GM06990 (cell line): ENCODE data around the gene PRKCA.
"Not testable (repeated sequence)": the region's sequence is repeated elsewhere in the genome, so short reads cannot be mapped to it uniquely, and the experiment has no call there.

ENCODE experiments used
- DNase-seq: peaks from one replicate; pipeline ENCODE4 v3.0.0-alpha.2; 2011; ENCODE audit not compliant: insufficient read length; ENCODE audit errors: extremely low read depth
- H3K27me3 ChIP-seq: replicated peaks from 2 replicates; pipeline ENCODE4 v1.6.0; 2011; ENCODE audit warnings: low read length; ENCODE audit not compliant: control insufficient read depth, insufficient read depth
- H3K36me3 ChIP-seq: 2 replicates; pipeline ENCODE4 v1.5.1; 2011; ENCODE audit warnings: low read length; ENCODE audit not compliant: control insufficient read depth, insufficient read depth
- H3K4me3 ChIP-seq: replicated peaks from 2 replicates; pipeline ENCODE4 v1.5.1; 2011; ENCODE audit warnings: low read depth, mild to moderate bottlenecking, control low read depth, low read length
- TF ChIP-seq, protein P1 (sequence below): IDR thresholded peaks from 2 replicates; pipeline ENCODE4 v1.5.1; 2011; ENCODE audit warnings: low read length, control low read depth, mild to moderate bottlenecking, inconsistent platforms; ENCODE audit not compliant: insufficient read depth, poor library complexity, severe bottlenecking

Gene PRKCA

GRCh38 chr17:66717641-66718058, 415.2 kb downstream of the PRKCA start:
- TF ChIP-seq, protein P1, sequence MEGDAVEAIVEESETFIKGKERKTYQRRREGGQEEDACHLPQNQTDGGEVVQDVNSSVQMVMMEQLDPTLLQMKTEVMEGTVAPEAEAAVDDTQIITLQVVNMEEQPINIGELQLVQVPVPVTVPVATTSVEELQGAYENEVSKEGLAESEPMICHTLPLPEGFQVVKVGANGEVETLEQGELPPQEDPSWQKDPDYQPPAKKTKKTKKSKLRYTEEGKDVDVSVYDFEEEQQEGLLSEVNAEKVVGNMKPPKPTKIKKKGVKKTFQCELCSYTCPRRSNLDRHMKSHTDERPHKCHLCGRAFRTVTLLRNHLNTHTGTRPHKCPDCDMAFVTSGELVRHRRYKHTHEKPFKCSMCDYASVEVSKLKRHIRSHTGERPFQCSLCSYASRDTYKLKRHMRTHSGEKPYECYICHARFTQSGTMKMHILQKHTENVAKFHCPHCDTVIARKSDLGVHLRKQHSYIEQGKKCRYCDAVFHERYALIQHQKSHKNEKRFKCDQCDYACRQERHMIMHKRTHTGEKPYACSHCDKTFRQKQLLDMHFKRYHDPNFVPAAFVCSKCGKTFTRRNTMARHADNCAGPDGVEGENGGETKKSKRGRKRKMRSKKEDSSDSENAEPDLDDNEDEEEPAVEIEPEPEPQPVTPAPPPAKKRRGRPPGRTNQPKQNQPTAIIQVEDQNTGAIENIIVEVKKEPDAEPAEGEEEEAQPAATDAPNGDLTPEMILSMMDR, result no peak
- no peaks in the 10 kb centered on the region for H3K36me3 ChIP-seq
- H3K4me3 ChIP-seq, result no peak overlapping the region
- DNase-seq, result peak; percentile 67
- no peaks in the 10 kb centered on the region for H3K27me3 ChIP-seq

- no peaks in the 10 kb centered on the region for H3K36me3 ChIP-seq
- no peaks in the 10 kb centered on the region for H3K27me3 ChIP-seq
- TF ChIP-seq, protein P1, result no peak
- no peak overlapping the region for H3K4me3 ChIP-seq
- DNase-seq, result no peak
Observed at GRCh38 chr17:66720027-66720426, 417.6 kb downstream of the PRKCA start.

- Histone ChIP-seq H3K36me3 (no peaks in the 10 kb centered on the region), H3K4me3 (no peak overlapping the region), H3K27me3 (no peaks in the 10 kb centered on the region)
- TF ChIP-seq, protein P1, result no peak
- no peak for DNase-seq
Observed at GRCh38 chr17:66720567-66720966, 418.2 kb downstream of the PRKCA start.

GRCh38 chr17:66722341-66722740, 419.9 kb downstream of the PRKCA start:
- Histone ChIP-seq H3K36me3 (no peaks in the 10 kb centered on the region), H3K27me3 (no peaks in the 10 kb centered on the region), H3K4me3 (no peak overlapping the region)
- TF ChIP-seq, protein P1, result no peak
- DNase-seq, result no peak

DNA sequence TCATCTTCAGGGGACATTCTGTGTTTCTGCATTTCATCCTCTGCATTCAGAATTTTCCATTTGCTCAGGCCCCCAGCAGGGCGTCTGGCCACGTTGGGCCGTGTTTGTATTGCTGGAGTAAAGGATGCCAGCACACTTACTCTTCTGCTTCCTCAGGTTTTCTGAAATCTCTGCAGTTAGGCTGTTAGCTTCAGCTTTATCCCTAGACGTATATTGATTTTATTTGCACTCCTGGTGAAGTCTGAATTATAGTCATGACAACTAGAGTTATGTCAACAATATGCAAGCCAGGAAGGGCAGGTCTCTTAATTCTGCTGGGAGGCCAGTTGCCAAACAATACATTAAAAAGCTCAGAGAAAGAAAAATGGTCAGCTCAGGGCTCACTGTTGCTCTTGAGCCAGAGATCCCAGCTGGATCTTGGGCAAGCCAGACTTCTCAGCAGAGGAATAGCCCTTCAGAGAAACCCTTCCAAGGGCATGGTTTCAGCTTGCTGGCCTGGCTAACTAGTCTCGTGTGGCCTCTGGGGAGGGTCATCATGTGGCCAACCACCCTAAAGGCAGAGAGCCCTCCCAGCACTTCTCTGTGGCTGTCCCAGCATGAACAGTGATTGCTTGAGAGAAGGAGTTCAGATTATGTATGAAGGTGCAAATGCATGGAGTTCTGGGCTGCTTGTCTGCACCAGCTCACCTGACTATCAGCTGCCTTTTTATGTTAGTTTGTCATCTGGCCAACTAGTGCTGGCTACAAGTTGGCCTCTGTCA, 422.3 kb downstream of the PRKCA start:
- Histone ChIP-seq H3K27me3 (no peaks in the 10 kb centered on the region), H3K36me3 (no peaks in the 10 kb centered on the region), H3K4me3 (no peak overlapping the region)
- DNase-seq, result no peak
- TF ChIP-seq, protein P1, result no peak

GRCh38 chr17:66725438-66725837, 423.0 kb downstream of the PRKCA start:
- not testable (repeated sequence) for H3K27me3 ChIP-seq, DNase-seq, H3K4me3 ChIP-seq, H3K36me3 ChIP-seq
